A673 (cell line): ENCODE results near the gene CR2. TPM values are rescaled to one million over a fixed set of nuclear protein-coding genes. Genes with fewer than 3 reads are reported as not detected.

Experiments
- BruUV-seq: library from RNA; stranded (reverse); fragments of 400-500 nt; replicated peaks from 2 replicates; lab custom pipeline; 2021; lab: Mats Ljungman, UMichigan
- CTCF ChIA-PET: fragments of 300-600 bp; sonication (Branson Sonifier 250); formaldehyde crosslinking; loops from one replicate; lab custom pipeline; 2022; ENCODE audit warnings: antibody characterized with exemption; lab: Charles Lee
- POLR2A ChIA-PET: fragments of 300-600 bp; sonication (Branson Sonifier 250); formaldehyde crosslinking; loops from one replicate; lab custom pipeline; 2022; ENCODE audit warnings: antibody characterized with exemption; ENCODE audit not compliant: low non-redundant PET; lab: Charles Lee
- DNase-seq: peaks from one replicate; pipeline ENCODE4 v3.0.0-alpha.2; 2015; ENCODE audit warnings: low spot score
- H3K27ac ChIP-seq: fragments of 200-600 bp; sonication (generic); 2 replicates; pipeline ENCODE4 v1.5.1; 2016; ENCODE audit warnings: mixed run types, low read depth, mild to moderate bottlenecking, mixed read lengths, antibody characterized with exemption, low read length; ENCODE audit not compliant: poor library complexity, severe bottlenecking
- H3K27me3 ChIP-seq: fragments of 200-600 bp; sonication (generic); replicated peaks from 2 replicates; pipeline ENCODE4 v1.6.1; 2017; ENCODE audit warnings: mixed run types, low read depth, mild to moderate bottlenecking, mixed read lengths, antibody characterized with exemption, low read length; ENCODE audit not compliant: insufficient read depth, poor library complexity
- H3K36me3 ChIP-seq: fragments of 200-600 bp; sonication (generic); 2 replicates; pipeline ENCODE4 v1.6.1; 2016; ENCODE audit warnings: mixed run types, mild to moderate bottlenecking, mixed read lengths, antibody characterized with exemption, low read length; ENCODE audit not compliant: insufficient read depth, poor library complexity, severe bottlenecking
- H3K4me1 ChIP-seq: fragments of 200-600 bp; sonication (generic); 2 replicates; pipeline ENCODE4 v1.6.1; 2017; ENCODE audit warnings: mixed run types, mild to moderate bottlenecking, mixed read lengths, antibody characterized with exemption, low read length; ENCODE audit not compliant: insufficient read depth, poor library complexity, severe bottlenecking
- H3K4me3 ChIP-seq: fragments of 200-600 bp; sonication (generic); 2 replicates; pipeline ENCODE4 v1.5.1; 2016; ENCODE audit warnings: low read depth, mixed run types, mild to moderate bottlenecking, mixed read lengths, low read length; ENCODE audit not compliant: poor library complexity, severe bottlenecking
- H3K9me3 ChIP-seq: fragments of 200-600 bp; sonication (generic); 2 replicates; pipeline ENCODE4 v1.6.1; 2016; ENCODE audit warnings: mixed run types, low read depth, mild to moderate bottlenecking, mixed read lengths, antibody characterized with exemption, low read length; ENCODE audit not compliant: poor library complexity, severe bottlenecking
- CTCF ChIP-seq: fragments of 300-800, 200-600 bp; sonication (generic); conservative IDR thresholded peaks from 2 replicates; pipeline ENCODE4 v1.5.1; 2017; ENCODE audit warnings: low read depth, mild to moderate bottlenecking, antibody characterized with exemption, low read length, moderate library complexity, mixed read lengths
- EZH2 ChIP-seq: fragments of 200-600 bp; sonication (generic); IDR thresholded peaks from 2 replicates; pipeline ENCODE4 v1.6.1; 2017; ENCODE audit warnings: borderline replicate concordance, low read depth, mild to moderate bottlenecking, mixed read lengths, antibody characterized with exemption, low read length; ENCODE audit not compliant: poor library complexity, severe bottlenecking
- intact Hi-C: fragments of 100-400 bp; cut with micrococcal nuclease; formaldehyde crosslinking; loops from one replicate; pipeline ENCODE4 v1.10.0; 2022; ENCODE audit not compliant: unreplicated experiment
- total RNA-seq: library from RNA; stranded (reverse); gene quantifications from 2 replicates; pipeline ENCODE4 v1.2.3, GENCODE V29; 2021

Gene CR2
- total RNA-seq, 1 experiment from 2014 or later = not detected

- no peaks in the 10 kb centered on the region for H3K9me3 ChIP-seq
- no peak overlapping the region for H3K4me3 ChIP-seq
- no peaks in the 10 kb centered on the region for H3K4me1 ChIP-seq
- H3K27ac ChIP-seq = no peak overlapping the region
- no peaks in the 10 kb centered on the region for H3K36me3 ChIP-seq
- TF ChIP-seq CTCF (no peak), EZH2 (no peak)
- intact Hi-C loops = no loop called here
- ChIA-PET CTCF (no interaction called here), POLR2A (no interaction called here)
- no peak for DNase-seq
- no TSS peak for BruUV-seq
- H3K27me3 ChIP-seq = peaks cover 96% of the 10 kb centered on the region
Observed at GRCh38 chr1:207455183-207455754, 1.1 kb downstream of the CR2 start.

- H3K9me3 ChIP-seq = no peaks in the 10 kb centered on the region
- intact Hi-C loops = no loop called here
- TF ChIP-seq CTCF (no peak), EZH2 (no peak)
- H3K4me1 ChIP-seq = no peaks in the 10 kb centered on the region
- no peak overlapping the region for H3K27ac ChIP-seq
- H3K4me3 ChIP-seq = no peak overlapping the region
- no peak for DNase-seq
- no TSS peak for BruUV-seq
- peaks cover 83% of the 10 kb centered on the region for H3K27me3 ChIP-seq
- no peaks in the 10 kb centered on the region for H3K36me3 ChIP-seq
- ChIA-PET CTCF (no interaction called here), POLR2A (no interaction called here)
Observed at GRCh38 chr1:207458414-207458813, 4.3 kb downstream of the CR2 start.

GRCh38 chr1:207459008-207459407 is 4.9 kb downstream of the CR2 start:
- no peaks in the 10 kb centered on the region for H3K4me1 ChIP-seq
- no peaks in the 10 kb centered on the region for H3K36me3 ChIP-seq
- no peak for DNase-seq
- CTCF ChIA-PET = no interaction called here
- POLR2A ChIA-PET = no interaction called here
- no peak for TF ChIP-seq CTCF
- no peak for TF ChIP-seq EZH2
- intact Hi-C loops = no loop called here
- H3K27ac ChIP-seq = no peak overlapping the region
- H3K4me3 ChIP-seq = no peak overlapping the region
- H3K27me3 ChIP-seq = peaks cover 80% of the 10 kb centered on the region
- BruUV-seq = no TSS peak
- no peaks in the 10 kb centered on the region for H3K9me3 ChIP-seq
